Upper lobe of left lung (tissue), 6 donors: ENCODE measurements around the gene EHMT1. TPM values are rescaled to one million over a fixed set of nuclear protein-coding genes. Genes with fewer than 3 reads are reported as not detected.

ENCODE experiments used
- ATAC-seq, 2 donors: fragments of 200-7000 bp; cut with Tn5 transposase; one replicate each; pipeline ENCODE4 v1.9.1; 2022; ENCODE audit warnings: mild to moderate bottlenecking in 2 of 2, moderate library complexity in 2 of 2; ENCODE audit not compliant: low FRiP score in 2 of 2
- DNase-seq, 2 donors: peaks; one replicate each; pipeline ENCODE4 v3.0.0-alpha.2; 2019 to 2020
- H3K27ac ChIP-seq, 4 donors: fragments of 200-600 bp; sonication (generic); one replicate each; pipeline ENCODE4 v1.5.1; 2016 to 2019
- H3K27me3 ChIP-seq, 4 donors: fragments of 200-600 bp; sonication (generic); one replicate each; pipeline ENCODE4 v1.5.1; 2017 to 2019
- H3K36me3 ChIP-seq, 4 donors: fragments of 200-600 bp; sonication (generic); one replicate each; pipeline ENCODE4 v1.5.1; 2016 to 2019
- H3K4me1 ChIP-seq, 4 donors: fragments of 200-600 bp; sonication (generic); one replicate each; pipeline ENCODE4 v1.5.1; 2018 to 2019
- H3K4me3 ChIP-seq, 4 donors: fragments of 200-600 bp; sonication (generic); one replicate each; pipeline ENCODE4 v1.5.1; 2017 to 2019; ENCODE audit warnings: mild to moderate bottlenecking in 2 of 4, moderate library complexity in 1 of 4
- H3K9me3 ChIP-seq, 4 donors: fragments of 200-600 bp; sonication (generic); one replicate each; pipeline ENCODE4 v1.5.1; 2018 to 2019
- CTCF ChIP-seq, 6 experiments: fragments of 450-650 bp in 4 of 6; fragments of 200-600 bp in 2 of 6; sonication (generic) in 2 of 6; IDR thresholded peaks; one replicate each; pipeline ENCODE4 v1.5.1; 2016 to 2019; ENCODE audit warnings: antibody characterized with exemption in 6 of 6
- EP300 ChIP-seq, 4 donors: sonication (generic); formaldehyde crosslinking; IDR thresholded peaks; one replicate each; pipeline ENCODE4 v1.5.1; 2017; ENCODE audit warnings: antibody characterized with exemption in 4 of 4, control low read depth in 2 of 4
- POLR2A ChIP-seq, 4 donors: fragments of 450-650 bp; IDR thresholded peaks; one replicate each; pipeline ENCODE4 v1.5.1; 2016 to 2017; ENCODE audit warnings: antibody characterized with exemption in 4 of 4, mild to moderate bottlenecking in 2 of 4
- POLR2AphosphoS5 ChIP-seq, 2 donors: sonication (generic); formaldehyde crosslinking; IDR thresholded peaks; one replicate each; pipeline ENCODE4 v1.5.1; 2017; ENCODE audit warnings: antibody characterized with exemption in 2 of 2
- WGBS, 2 donors: methylation state at CpG; one replicate each; pipeline ENCODE4 v1.1.5; 2017 to 2018; 5-methylcytosine and 5-hydroxymethylcytosine counted together
- total RNA-seq, 6 donors: library from RNA; depleted of rRNA in 4 of 6; stranded (reverse); fragments of >200 nt in 4 of 6; gene quantifications; one replicate each; pipeline versions ENCODE4 v1.1.0 to v1.2.1, GENCODE V29; 2016 to 2021
- donor health status: DM: no; HTN: no; CAD: no; lungs with moderate emphysema.
- donor health status: DM: no; HTN: yes; CAD: no; lungs with severe emphysema.

EHMT1 gene
- total RNA-seq, 6 donors from 2014 or later = 68.0 to 183 (median 83.6) TPM

DNA sequence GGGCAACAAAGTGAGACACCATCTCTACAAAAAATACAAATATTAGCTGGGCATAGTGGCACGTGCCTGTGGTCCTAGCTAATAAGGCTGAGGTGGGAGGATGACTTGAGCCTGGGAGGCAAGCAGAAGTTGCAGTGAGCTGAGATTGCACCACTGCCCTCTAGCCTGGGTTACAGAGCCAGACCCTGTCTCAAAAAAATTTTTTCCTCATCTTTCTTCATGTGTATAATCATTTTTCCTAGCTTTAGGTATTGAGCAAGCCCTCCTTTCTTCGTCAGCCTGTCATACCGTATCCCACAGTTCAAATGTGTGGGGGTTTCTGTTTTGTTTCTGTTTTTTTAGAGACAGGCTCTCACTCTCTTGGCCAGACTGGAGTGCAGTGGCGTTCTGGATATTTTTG, 41.3 kb downstream of the EHMT1 start:
- no peak for DNase-seq
- TF ChIP-seq CTCF (IDR thresholded peaks at IDR 0.05) = no peak
- no peak for TF ChIP-seq POLR2A (IDR thresholded peaks at IDR 0.05)
- no peak for TF ChIP-seq EP300 (IDR thresholded peaks at IDR 0.05)
- no peak for TF ChIP-seq POLR2AphosphoS5 (IDR thresholded peaks at IDR 0.05)
- Histone ChIP-seq H3K36me3 (peaks cover 0 to 7% (median 1%) of the 10 kb centered on the region in 4 donors), H3K4me3 (no peak overlapping the region), H3K27ac (no peak overlapping the region), H3K27me3 (no peaks in the 10 kb centered on the region), H3K4me1 (peaks cover 0 to 10% (median 9%) of the 10 kb centered on the region in 4 donors), H3K9me3 (no peaks in the 10 kb centered on the region)
- ATAC-seq = no peak
- 63 to 74% methylated on average over 4 of the region's 4 CpGs for WGBS, 2 donors

- no peaks in the 10 kb centered on the region for H3K27me3 ChIP-seq
- H3K27ac ChIP-seq = no peak overlapping the region
- H3K4me1 ChIP-seq = peaks cover 13 to 31% (median 24%) of the 10 kb centered on the region in 4 donors
- no peak for DNase-seq
- no peak for ATAC-seq
- H3K36me3 ChIP-seq = no peaks in the 10 kb centered on the region
- TF ChIP-seq POLR2A (IDR thresholded peaks at IDR 0.05) (no peak), EP300 (IDR thresholded peaks at IDR 0.05) (no peak), CTCF (IDR thresholded peaks at IDR 0.05) (no peak), POLR2AphosphoS5 (IDR thresholded peaks at IDR 0.05) (no peak)
- no peak overlapping the region for H3K4me3 ChIP-seq
- WGBS, 2 donors = 92 to 93% methylated on average over 4 of the region's 4 CpGs
- no peaks in the 10 kb centered on the region for H3K9me3 ChIP-seq
These were observed 44.8 kb downstream of the EHMT1 start for GRCh38 chr9:137663584-137663983.

DNA sequence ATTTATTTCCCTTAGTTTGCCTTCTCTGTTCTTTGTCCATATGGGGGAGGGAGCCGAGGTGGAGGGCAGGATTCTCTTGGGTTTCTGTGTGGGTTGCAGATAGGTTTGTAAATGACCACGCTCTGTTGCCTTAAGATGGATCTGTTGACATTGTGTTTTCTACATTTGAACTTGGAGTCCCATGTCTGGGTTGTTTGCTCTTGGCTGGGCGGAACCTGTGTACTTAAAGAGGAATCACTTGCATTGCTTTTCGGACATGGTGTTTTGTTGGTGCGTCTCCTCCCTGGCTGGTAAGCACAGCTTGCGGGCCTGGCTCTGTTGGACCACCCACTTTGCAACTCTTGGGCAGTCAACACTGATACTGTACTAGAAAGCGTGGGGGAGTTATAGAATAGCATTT, 45.9 kb downstream of the EHMT1 start:
- H3K4me3 ChIP-seq = no peak overlapping the region
- H3K27me3 ChIP-seq = no peaks in the 10 kb centered on the region
- H3K9me3 ChIP-seq = no peaks in the 10 kb centered on the region
- 76 to 82% methylated on average over 7 of the region's 7 CpGs for WGBS, 2 donors
- DNase-seq (no peak), ATAC-seq (no peak)
- no peak overlapping the region for H3K27ac ChIP-seq
- TF ChIP-seq POLR2AphosphoS5 (IDR thresholded peaks at IDR 0.05) = no peak
- TF ChIP-seq CTCF (IDR thresholded peaks at IDR 0.05) = no peak
- no peak for TF ChIP-seq POLR2A (IDR thresholded peaks at IDR 0.05)
- TF ChIP-seq EP300 (IDR thresholded peaks at IDR 0.05) = no peak
- H3K4me1 ChIP-seq = peaks cover 13 to 31% (median 24%) of the 10 kb centered on the region in 4 donors
- H3K36me3 ChIP-seq = peaks cover 0 to 7% (median 3%) of the 10 kb centered on the region in 4 donors

- DNase-seq (no peak), ATAC-seq (no peak)
- H3K36me3 ChIP-seq = peaks cover 0 to 7% (median 3%) of the 10 kb centered on the region in 4 donors
- peaks cover 13 to 31% (median 24%) of the 10 kb centered on the region in 4 donors for H3K4me1 ChIP-seq
- TF ChIP-seq CTCF (IDR thresholded peaks at IDR 0.05) (no peak), POLR2A (IDR thresholded peaks at IDR 0.05) (no peak), EP300 (IDR thresholded peaks at IDR 0.05) (no peak), POLR2AphosphoS5 (IDR thresholded peaks at IDR 0.05) (no peak)
- no peaks in the 10 kb centered on the region for H3K9me3 ChIP-seq
- no peak overlapping the region for H3K4me3 ChIP-seq
- no peaks in the 10 kb centered on the region for H3K27me3 ChIP-seq
- no peak overlapping the region for H3K27ac ChIP-seq
- 80 to 86% methylated on average over 1 to 7 of the region's 7 CpGs for WGBS, 2 donors
These were observed 46.4 kb downstream of the EHMT1 start for GRCh38 chr9:137665226-137665625.
